ENCODE results near the gene TBC1D2B.

TBC1D2B gene

GRCh38 chr15:78035861-78036476 lies 41.5 kb downstream of the TBC1D2B start:
- no peak overlapping the region for H3K4me3 ChIP-seq (ENCODE audit: low read depth, low read length)
- TF ChIP-seq, protein P1, sequence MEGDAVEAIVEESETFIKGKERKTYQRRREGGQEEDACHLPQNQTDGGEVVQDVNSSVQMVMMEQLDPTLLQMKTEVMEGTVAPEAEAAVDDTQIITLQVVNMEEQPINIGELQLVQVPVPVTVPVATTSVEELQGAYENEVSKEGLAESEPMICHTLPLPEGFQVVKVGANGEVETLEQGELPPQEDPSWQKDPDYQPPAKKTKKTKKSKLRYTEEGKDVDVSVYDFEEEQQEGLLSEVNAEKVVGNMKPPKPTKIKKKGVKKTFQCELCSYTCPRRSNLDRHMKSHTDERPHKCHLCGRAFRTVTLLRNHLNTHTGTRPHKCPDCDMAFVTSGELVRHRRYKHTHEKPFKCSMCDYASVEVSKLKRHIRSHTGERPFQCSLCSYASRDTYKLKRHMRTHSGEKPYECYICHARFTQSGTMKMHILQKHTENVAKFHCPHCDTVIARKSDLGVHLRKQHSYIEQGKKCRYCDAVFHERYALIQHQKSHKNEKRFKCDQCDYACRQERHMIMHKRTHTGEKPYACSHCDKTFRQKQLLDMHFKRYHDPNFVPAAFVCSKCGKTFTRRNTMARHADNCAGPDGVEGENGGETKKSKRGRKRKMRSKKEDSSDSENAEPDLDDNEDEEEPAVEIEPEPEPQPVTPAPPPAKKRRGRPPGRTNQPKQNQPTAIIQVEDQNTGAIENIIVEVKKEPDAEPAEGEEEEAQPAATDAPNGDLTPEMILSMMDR (IDR thresholded peaks at IDR 0.05; ENCODE audit: control insufficient read depth, extremely low read depth, insufficient read depth), result no peak
- no peak for DNase-seq (ENCODE audit: low read depth)

GRCh38 chr15:78035321-78035751 lies 42.2 kb downstream of the TBC1D2B start:
- DNase-seq (ENCODE audit: low read depth), result no peak
- TF ChIP-seq, protein P1 (IDR thresholded peaks at IDR 0.05; ENCODE audit: control insufficient read depth, extremely low read depth, insufficient read depth), result no peak
- H3K4me3 ChIP-seq (ENCODE audit: low read depth, low read length), result no peak overlapping the region

DNA sequence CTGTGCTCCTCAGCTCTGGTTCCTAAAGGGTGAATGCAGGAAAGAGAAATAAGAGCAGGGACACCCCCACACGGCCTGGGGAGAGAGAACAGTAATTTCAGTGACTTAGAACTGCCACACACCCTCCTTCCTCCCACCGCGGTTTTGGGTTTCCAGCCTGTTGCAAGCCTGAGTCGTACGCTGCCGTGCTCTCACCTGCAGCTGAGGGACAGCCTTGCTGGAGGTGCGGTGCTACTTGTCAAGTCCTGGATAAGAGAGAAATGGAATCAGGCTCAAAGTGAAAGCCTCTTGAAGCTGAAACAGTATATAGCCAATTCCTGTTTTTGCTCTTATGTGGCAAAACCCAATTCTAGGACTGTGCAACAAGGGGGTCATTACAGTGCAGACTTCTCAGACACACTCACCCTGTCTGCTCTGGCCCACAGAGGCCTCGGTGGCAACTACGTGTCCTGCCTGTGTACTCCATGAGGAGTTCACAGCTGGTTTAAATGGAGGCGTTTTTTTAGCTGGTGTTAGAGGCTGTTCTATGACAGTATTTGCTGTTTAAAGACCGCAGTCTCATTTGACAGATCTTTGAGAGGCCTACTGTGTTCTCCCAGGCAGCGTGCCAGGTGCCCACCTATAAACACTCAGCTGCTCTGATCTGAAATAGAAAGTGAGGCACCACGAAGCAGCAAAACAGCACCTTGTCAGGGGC lies 42.9 kb downstream of the TBC1D2B start:
- DNase-seq (ENCODE audit: low read depth), result no peak
- no peak overlapping the region for H3K4me3 ChIP-seq (ENCODE audit: low read depth, low read length)
- TF ChIP-seq, protein P1 (IDR thresholded peaks at IDR 0.05; ENCODE audit: control insufficient read depth, extremely low read depth, insufficient read depth), result no peak

DNA sequence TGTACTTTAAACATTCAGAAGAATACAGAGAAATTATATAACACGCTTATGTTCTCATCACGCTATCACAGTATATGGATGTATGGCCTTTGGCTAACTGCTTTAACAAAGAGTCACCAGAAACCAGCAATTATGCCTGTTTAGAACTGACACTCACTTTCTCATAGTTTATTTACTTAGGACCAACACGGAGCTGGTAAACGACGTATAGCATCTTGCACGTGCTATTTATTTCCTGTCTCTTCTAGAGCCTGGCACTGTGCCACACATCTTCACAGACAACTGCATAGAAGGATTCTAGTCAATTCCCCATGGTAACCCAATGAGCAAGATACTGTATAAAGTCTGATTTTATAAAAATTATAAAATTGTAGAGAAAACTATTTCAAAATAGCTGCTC lies 43.6 kb downstream of the TBC1D2B start:
- no peak overlapping the region for H3K4me3 ChIP-seq (ENCODE audit: low read depth, low read length)
- DNase-seq (ENCODE audit: low read depth), result no peak
- TF ChIP-seq, protein P1 (IDR thresholded peaks at IDR 0.05; ENCODE audit: control insufficient read depth, extremely low read depth, insufficient read depth), result no peak

GRCh38 chr15:78032671-78033070 lies 44.8 kb downstream of the TBC1D2B start:
- TF ChIP-seq, protein P1 (IDR thresholded peaks at IDR 0.05; ENCODE audit: control insufficient read depth, extremely low read depth, insufficient read depth), result no peak
- H3K4me3 ChIP-seq (ENCODE audit: low read depth, low read length), result no peak overlapping the region
- no peak for DNase-seq (ENCODE audit: low read depth)

- TF ChIP-seq, protein P1 (IDR thresholded peaks at IDR 0.05; ENCODE audit: control insufficient read depth, extremely low read depth, insufficient read depth), result no peak
- no peak for DNase-seq (ENCODE audit: low read depth)
- H3K4me3 ChIP-seq (ENCODE audit: low read depth, low read length), result no peak overlapping the region
Measured at GRCh38 chr15:78024883-78025282, 52.6 kb downstream of the TBC1D2B start.

DNA sequence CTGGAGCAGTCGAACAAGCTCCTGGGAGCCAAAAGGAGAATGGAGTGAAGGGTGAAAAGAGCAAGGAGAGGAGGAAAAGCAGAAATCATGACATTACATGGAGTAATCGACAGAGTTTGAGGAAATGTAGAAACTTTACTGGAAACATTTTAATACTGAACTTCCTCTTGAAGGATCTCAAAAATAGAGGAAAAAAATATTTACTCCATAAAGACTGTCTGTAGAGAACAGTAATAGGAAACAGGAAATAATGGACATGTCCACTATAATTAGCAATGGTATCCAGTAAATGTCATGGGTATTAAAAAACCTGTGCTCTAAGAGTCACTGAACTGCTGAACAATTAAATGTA lies 53.0 kb downstream of the TBC1D2B start:
- TF ChIP-seq, protein P1 (IDR thresholded peaks at IDR 0.05; ENCODE audit: control insufficient read depth, extremely low read depth, insufficient read depth), result no peak
- no peak for DNase-seq (ENCODE audit: low read depth)
- no peak overlapping the region for H3K4me3 ChIP-seq (ENCODE audit: low read depth, low read length)

Measured in LNCaP clone FGC (cell line).